HG03108 (cell line): Measurements from ENCODE around the gene RNF113B.

Experiments used
- ATAC-seq: cut with Tn5 transposase; IDR thresholded peaks from one replicate; pipeline ENCODE4 v1.9.1; 2021; ENCODE audit warnings: moderate library complexity; ENCODE audit not compliant: unreplicated experiment

Gene RNF113B

GRCh38 chr13:98204546-98204945 lies 27.5 kb upstream of the RNF113B start:
- no peak for ATAC-seq

- no peak for ATAC-seq
Observed at GRCh38 chr13:98203646-98204326, 26.7 kb upstream of the RNF113B start.

- ATAC-seq, result no peak
Observed at GRCh38 chr13:98201984-98202383, 24.9 kb upstream of the RNF113B start.

- no peak for ATAC-seq
Observed at GRCh38 chr13:98201189-98201588, 24.1 kb upstream of the RNF113B start.

GRCh38 chr13:98200211-98200878 lies 23.3 kb upstream of the RNF113B start:
- no peak for ATAC-seq

GRCh38 chr13:98199480-98199879 lies 22.4 kb upstream of the RNF113B start:
- no peak for ATAC-seq

GRCh38 chr13:98198683-98199082 lies 21.6 kb upstream of the RNF113B start:
- ATAC-seq, result no peak

GRCh38 chr13:98195054-98195791 lies 18.2 kb upstream of the RNF113B start:
- ATAC-seq, result no peak

GRCh38 chr13:98192008-98192407 lies 14.9 kb upstream of the RNF113B start:
- ATAC-seq, result no peak

GRCh38 chr13:98190889-98191444 lies 13.9 kb upstream of the RNF113B start:
- ATAC-seq, result no peak

- ATAC-seq, result no peak
Observed at GRCh38 chr13:98189841-98190505, 12.9 kb upstream of the RNF113B start.

- ATAC-seq, result no peak
Observed at GRCh38 chr13:98188544-98189166, 11.6 kb upstream of the RNF113B start.

- no peak for ATAC-seq
Observed at GRCh38 chr13:98187965-98188261, 10.8 kb upstream of the RNF113B start.

GRCh38 chr13:98187155-98187964 lies 10.3 kb upstream of the RNF113B start:
- no peak for ATAC-seq

- ATAC-seq, result no peak
Observed at GRCh38 chr13:98184792-98185191, 7.7 kb upstream of the RNF113B start.

GRCh38 chr13:98182589-98182988 lies 5.5 kb upstream of the RNF113B start:
- ATAC-seq, result no peak

GRCh38 chr13:98182153-98182552 lies 5.1 kb upstream of the RNF113B start:
- no peak for ATAC-seq

GRCh38 chr13:98181111-98181815 lies 4.2 kb upstream of the RNF113B start:
- ATAC-seq, result no peak

- no peak for ATAC-seq
Observed at GRCh38 chr13:98180092-98180491, 3.0 kb upstream of the RNF113B start.
